ENCODE results near the gene TMIE.

The TMIE gene

GRCh38 chr3:46701181-46701939 lies at the start of gene TMIE:
TMIE (plus strand) TSS chr3:46701392; CDS start chr3:46701488, 96 bp downstream.
- no peak for DNase-seq (ENCODE audit: low read depth)
- no peak for TF ChIP-seq CTCF (IDR thresholded peaks at IDR 0.05; ENCODE audit: control insufficient read depth, insufficient read depth, low read depth, low read length, missing control alignments)
- H3K4me3 ChIP-seq (ENCODE audit: control insufficient read depth, low read depth, low read length): no peak within 1 kb of the TSS

GRCh38 chr3:46655271-46655670 lies 45.9 kb upstream of the TMIE start:
- no peak overlapping the region for H3K4me3 ChIP-seq (ENCODE audit: control insufficient read depth, low read depth, low read length)
- no peak for DNase-seq (ENCODE audit: low read depth)
- TF ChIP-seq CTCF (IDR thresholded peaks at IDR 0.05; ENCODE audit: control insufficient read depth, insufficient read depth, low read depth, low read length, missing control alignments): no peak

- no peak overlapping the region for H3K4me3 ChIP-seq (ENCODE audit: control insufficient read depth, low read depth, low read length)
- no peak for TF ChIP-seq CTCF (IDR thresholded peaks at IDR 0.05; ENCODE audit: control insufficient read depth, insufficient read depth, low read depth, low read length, missing control alignments)
- peak; percentile 44 for DNase-seq (ENCODE audit: low read depth)
Measured at GRCh38 chr3:46656778-46657556, 44.2 kb upstream of the TMIE start.

- TF ChIP-seq CTCF (IDR thresholded peaks at IDR 0.05; ENCODE audit: control insufficient read depth, insufficient read depth, low read depth, low read length, missing control alignments): no peak
- H3K4me3 ChIP-seq (ENCODE audit: control insufficient read depth, low read depth, low read length): no peak overlapping the region
- no peak for DNase-seq (ENCODE audit: low read depth)
Measured at GRCh38 chr3:46659285-46659684, 41.9 kb upstream of the TMIE start.

GRCh38 chr3:46660003-46660402 lies 41.2 kb upstream of the TMIE start:
- TF ChIP-seq CTCF (IDR thresholded peaks at IDR 0.05; ENCODE audit: control insufficient read depth, insufficient read depth, low read depth, low read length, missing control alignments): no peak
- H3K4me3 ChIP-seq (ENCODE audit: control insufficient read depth, low read depth, low read length): no peak overlapping the region
- DNase-seq (ENCODE audit: low read depth): no peak

GRCh38 chr3:46660543-46661523 lies 40.4 kb upstream of the TMIE start:
- no peak for DNase-seq (ENCODE audit: low read depth)
- H3K4me3 ChIP-seq (ENCODE audit: control insufficient read depth, low read depth, low read length): no peak overlapping the region
- TF ChIP-seq CTCF (IDR thresholded peaks at IDR 0.05; ENCODE audit: control insufficient read depth, insufficient read depth, low read depth, low read length, missing control alignments): no peak
